ENCODE data around the gene SLC16A1.

Gene SLC16A1

DNA sequence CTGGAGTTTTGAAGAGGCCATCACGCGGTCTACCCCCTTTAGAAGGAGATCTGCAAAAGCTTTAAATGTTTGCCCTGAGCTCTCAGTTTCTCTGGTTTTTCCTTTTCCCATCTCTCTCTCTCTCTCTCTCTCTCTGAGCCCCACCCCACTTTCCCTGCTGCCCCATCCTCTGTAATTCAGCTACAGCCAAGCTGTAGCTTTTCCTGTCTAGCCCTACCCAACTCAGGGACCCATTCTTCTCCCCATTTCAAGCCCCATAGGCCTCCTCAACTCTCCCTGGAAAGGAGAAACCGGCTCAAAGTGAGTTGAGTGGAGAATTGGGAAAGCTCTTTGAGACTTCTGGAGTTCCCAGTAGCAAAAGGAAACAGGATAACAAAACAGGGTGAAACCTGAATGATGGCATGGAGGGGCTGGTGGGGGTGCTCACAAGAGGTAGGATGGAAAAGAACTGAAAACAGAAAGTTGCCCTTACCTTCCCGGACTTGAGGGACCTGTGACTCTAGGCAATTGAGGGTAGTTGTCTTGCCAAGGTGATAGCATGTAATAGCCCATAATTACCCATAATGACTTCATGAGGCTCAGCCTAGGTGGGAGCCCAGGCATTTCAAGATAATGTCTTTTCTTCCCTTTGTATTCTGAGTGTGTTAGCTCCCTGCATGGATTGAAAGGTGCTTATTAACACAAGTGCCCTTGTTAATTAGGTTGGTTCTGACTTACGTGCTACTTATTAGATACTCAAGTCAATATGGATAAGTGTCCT, 84.9 kb downstream of the SLC16A1 start:
- Histone ChIP-seq H3K4me3 (replicated peaks; ENCODE audit: insufficient read depth, low read length) (no peak overlapping the region), H3K27me3 (ENCODE audit: insufficient read depth, poor library complexity, severe bottlenecking) (no peaks in the 10 kb centered on the region), H3K27ac (replicated peaks) (no peak overlapping the region)
- no peak for DNase-seq (ENCODE audit: low read depth in 1 of 2, low spot score in 1 of 2)
- no peak for TF ChIP-seq POLR2AphosphoS5 (IDR thresholded peaks at IDR 0.05; ENCODE audit: low read depth)
- no peak for TF ChIP-seq GABPA (IDR thresholded peaks at IDR 0.05; ENCODE audit: low read depth)
- TF ChIP-seq, protein P1, sequence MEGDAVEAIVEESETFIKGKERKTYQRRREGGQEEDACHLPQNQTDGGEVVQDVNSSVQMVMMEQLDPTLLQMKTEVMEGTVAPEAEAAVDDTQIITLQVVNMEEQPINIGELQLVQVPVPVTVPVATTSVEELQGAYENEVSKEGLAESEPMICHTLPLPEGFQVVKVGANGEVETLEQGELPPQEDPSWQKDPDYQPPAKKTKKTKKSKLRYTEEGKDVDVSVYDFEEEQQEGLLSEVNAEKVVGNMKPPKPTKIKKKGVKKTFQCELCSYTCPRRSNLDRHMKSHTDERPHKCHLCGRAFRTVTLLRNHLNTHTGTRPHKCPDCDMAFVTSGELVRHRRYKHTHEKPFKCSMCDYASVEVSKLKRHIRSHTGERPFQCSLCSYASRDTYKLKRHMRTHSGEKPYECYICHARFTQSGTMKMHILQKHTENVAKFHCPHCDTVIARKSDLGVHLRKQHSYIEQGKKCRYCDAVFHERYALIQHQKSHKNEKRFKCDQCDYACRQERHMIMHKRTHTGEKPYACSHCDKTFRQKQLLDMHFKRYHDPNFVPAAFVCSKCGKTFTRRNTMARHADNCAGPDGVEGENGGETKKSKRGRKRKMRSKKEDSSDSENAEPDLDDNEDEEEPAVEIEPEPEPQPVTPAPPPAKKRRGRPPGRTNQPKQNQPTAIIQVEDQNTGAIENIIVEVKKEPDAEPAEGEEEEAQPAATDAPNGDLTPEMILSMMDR (IDR thresholded peaks at IDR 0.05; ENCODE audit: insufficient read depth, low read length) = no peak
- TF ChIP-seq, protein P2, sequence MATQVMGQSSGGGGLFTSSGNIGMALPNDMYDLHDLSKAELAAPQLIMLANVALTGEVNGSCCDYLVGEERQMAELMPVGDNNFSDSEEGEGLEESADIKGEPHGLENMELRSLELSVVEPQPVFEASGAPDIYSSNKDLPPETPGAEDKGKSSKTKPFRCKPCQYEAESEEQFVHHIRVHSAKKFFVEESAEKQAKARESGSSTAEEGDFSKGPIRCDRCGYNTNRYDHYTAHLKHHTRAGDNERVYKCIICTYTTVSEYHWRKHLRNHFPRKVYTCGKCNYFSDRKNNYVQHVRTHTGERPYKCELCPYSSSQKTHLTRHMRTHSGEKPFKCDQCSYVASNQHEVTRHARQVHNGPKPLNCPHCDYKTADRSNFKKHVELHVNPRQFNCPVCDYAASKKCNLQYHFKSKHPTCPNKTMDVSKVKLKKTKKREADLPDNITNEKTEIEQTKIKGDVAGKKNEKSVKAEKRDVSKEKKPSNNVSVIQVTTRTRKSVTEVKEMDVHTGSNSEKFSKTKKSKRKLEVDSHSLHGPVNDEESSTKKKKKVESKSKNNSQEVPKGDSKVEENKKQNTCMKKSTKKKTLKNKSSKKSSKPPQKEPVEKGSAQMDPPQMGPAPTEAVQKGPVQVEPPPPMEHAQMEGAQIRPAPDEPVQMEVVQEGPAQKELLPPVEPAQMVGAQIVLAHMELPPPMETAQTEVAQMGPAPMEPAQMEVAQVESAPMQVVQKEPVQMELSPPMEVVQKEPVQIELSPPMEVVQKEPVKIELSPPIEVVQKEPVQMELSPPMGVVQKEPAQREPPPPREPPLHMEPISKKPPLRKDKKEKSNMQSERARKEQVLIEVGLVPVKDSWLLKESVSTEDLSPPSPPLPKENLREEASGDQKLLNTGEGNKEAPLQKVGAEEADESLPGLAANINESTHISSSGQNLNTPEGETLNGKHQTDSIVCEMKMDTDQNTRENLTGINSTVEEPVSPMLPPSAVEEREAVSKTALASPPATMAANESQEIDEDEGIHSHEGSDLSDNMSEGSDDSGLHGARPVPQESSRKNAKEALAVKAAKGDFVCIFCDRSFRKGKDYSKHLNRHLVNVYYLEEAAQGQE (IDR thresholded peaks at IDR 0.05; ENCODE audit: insufficient replicate concordance, low read depth) = no peak
- no peak for TF ChIP-seq SPI1 (IDR thresholded peaks at IDR 0.05; ENCODE audit: borderline replicate concordance, low read depth)

DNA sequence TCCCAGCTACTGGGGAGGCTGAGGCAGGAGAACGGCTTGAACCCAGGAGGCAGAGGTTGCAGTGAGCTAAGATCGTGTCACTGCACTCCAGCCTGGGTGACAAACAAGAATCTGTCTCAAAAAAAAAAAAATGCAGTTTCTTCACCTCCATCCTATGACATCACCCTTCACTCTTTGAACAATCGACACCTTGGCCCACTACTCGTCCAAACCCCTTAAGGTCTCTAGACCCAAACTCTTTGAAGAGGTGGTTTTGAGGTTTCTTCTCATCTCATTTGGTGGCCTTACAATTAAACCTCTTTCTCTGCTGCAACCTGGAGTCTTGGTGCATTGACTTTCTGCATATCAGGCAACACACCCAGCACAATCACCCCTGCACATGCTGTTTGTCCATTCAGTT, 86.1 kb downstream of the SLC16A1 start:
- TF ChIP-seq, protein P1 (IDR thresholded peaks at IDR 0.05; ENCODE audit: insufficient read depth, low read length) = no peak
- no peak for TF ChIP-seq GABPA (IDR thresholded peaks at IDR 0.05; ENCODE audit: low read depth)
- TF ChIP-seq, protein P2 (IDR thresholded peaks at IDR 0.05; ENCODE audit: insufficient replicate concordance, low read depth) = no peak
- no peak for TF ChIP-seq POLR2AphosphoS5 (IDR thresholded peaks at IDR 0.05; ENCODE audit: low read depth)
- TF ChIP-seq SPI1 (IDR thresholded peaks at IDR 0.05; ENCODE audit: borderline replicate concordance, low read depth) = no peak
- no peak for DNase-seq (ENCODE audit: low read depth in 1 of 2, low spot score in 1 of 2)
- no peak overlapping the region for H3K27ac ChIP-seq (replicated peaks)
- H3K4me3 ChIP-seq (replicated peaks; ENCODE audit: insufficient read depth, low read length) = no peak overlapping the region
- H3K27me3 ChIP-seq (ENCODE audit: insufficient read depth, poor library complexity, severe bottlenecking) = no peaks in the 10 kb centered on the region

DNA sequence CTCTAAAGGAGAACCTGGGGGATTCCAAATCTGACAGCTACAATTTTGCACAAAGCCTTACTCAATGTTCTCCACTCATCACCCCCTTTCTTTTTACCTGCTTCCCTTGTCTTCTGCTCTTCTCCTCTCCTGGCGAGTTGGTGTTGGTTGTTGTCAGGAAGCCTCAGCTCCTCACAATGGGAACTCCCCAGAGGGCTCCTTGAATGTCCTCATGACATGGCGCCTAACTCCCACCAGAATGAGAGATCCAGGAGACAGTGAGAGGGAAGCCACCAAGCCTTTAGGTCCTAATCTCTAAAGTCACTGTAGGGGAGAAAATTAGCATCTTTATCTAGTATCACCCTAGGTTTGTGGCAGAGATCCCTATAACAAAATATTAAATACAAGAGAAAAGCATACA, 87.8 kb downstream of the SLC16A1 start:
- TF ChIP-seq, protein P2 (IDR thresholded peaks at IDR 0.05; ENCODE audit: insufficient replicate concordance, low read depth) = no peak
- TF ChIP-seq, protein P1 (IDR thresholded peaks at IDR 0.05; ENCODE audit: insufficient read depth, low read length) = no peak
- no peak for TF ChIP-seq GABPA (IDR thresholded peaks at IDR 0.05; ENCODE audit: low read depth)
- no peak for TF ChIP-seq POLR2AphosphoS5 (IDR thresholded peaks at IDR 0.05; ENCODE audit: low read depth)
- no peak for TF ChIP-seq SPI1 (IDR thresholded peaks at IDR 0.05; ENCODE audit: borderline replicate concordance, low read depth)
- DNase-seq (ENCODE audit: low read depth in 1 of 2, low spot score in 1 of 2) = no peak
- Histone ChIP-seq H3K27ac (replicated peaks) (no peak overlapping the region), H3K27me3 (ENCODE audit: insufficient read depth, poor library complexity, severe bottlenecking) (no peaks in the 10 kb centered on the region), H3K4me3 (replicated peaks; ENCODE audit: insufficient read depth, low read length) (no peak overlapping the region)
